Measurements from ENCODE around the gene BCAS4. TPM values are rescaled to one million over a fixed set of nuclear protein-coding genes. Genes with fewer than 3 reads are reported as not detected.

The BCAS4 gene
- total RNA-seq, 3 donors from 2014 or later, result 6.6 to 22.2 (median 10.5) TPM

- no peaks in the 10 kb centered on the region for H3K4me1 ChIP-seq
- no peaks in the 10 kb centered on the region for H3K36me3 ChIP-seq
- DNase-seq (ENCODE audit: low spot score in 2 of 2), result no peak
- no peak overlapping the region for H3K27ac ChIP-seq
- no peak overlapping the region for H3K4me3 ChIP-seq
- no peak for TF ChIP-seq POLR2A (IDR thresholded peaks at IDR 0.05)
- no peak for TF ChIP-seq POLR2AphosphoS5 (IDR thresholded peaks at IDR 0.05)
- TF ChIP-seq CTCF (IDR thresholded peaks at IDR 0.05), result no peak
- intact Hi-C loops (cut with DNase I; ENCODE audit: low total_unique reads), result no loop called here
- no peaks in the 10 kb centered on the region for H3K27me3 ChIP-seq
- H3K9me3 ChIP-seq, result no peaks in the 10 kb centered on the region
Observed at GRCh38 chr20:50801747-50802125, 6.9 kb downstream of the BCAS4 start.

GRCh38 chr20:50802289-50802688 lies 7.4 kb downstream of the BCAS4 start:
- no peak for DNase-seq (ENCODE audit: low spot score in 2 of 2)
- no peak overlapping the region for H3K4me3 ChIP-seq
- TF ChIP-seq POLR2A (IDR thresholded peaks at IDR 0.05), result no peak
- no peak for TF ChIP-seq POLR2AphosphoS5 (IDR thresholded peaks at IDR 0.05)
- TF ChIP-seq CTCF (IDR thresholded peaks at IDR 0.05), result no peak
- intact Hi-C loops (cut with DNase I; ENCODE audit: low total_unique reads), result no loop called here
- H3K9me3 ChIP-seq, result no peaks in the 10 kb centered on the region
- no peaks in the 10 kb centered on the region for H3K4me1 ChIP-seq
- no peaks in the 10 kb centered on the region for H3K36me3 ChIP-seq
- no peak overlapping the region for H3K27ac ChIP-seq
- H3K27me3 ChIP-seq, result no peaks in the 10 kb centered on the region

DNA sequence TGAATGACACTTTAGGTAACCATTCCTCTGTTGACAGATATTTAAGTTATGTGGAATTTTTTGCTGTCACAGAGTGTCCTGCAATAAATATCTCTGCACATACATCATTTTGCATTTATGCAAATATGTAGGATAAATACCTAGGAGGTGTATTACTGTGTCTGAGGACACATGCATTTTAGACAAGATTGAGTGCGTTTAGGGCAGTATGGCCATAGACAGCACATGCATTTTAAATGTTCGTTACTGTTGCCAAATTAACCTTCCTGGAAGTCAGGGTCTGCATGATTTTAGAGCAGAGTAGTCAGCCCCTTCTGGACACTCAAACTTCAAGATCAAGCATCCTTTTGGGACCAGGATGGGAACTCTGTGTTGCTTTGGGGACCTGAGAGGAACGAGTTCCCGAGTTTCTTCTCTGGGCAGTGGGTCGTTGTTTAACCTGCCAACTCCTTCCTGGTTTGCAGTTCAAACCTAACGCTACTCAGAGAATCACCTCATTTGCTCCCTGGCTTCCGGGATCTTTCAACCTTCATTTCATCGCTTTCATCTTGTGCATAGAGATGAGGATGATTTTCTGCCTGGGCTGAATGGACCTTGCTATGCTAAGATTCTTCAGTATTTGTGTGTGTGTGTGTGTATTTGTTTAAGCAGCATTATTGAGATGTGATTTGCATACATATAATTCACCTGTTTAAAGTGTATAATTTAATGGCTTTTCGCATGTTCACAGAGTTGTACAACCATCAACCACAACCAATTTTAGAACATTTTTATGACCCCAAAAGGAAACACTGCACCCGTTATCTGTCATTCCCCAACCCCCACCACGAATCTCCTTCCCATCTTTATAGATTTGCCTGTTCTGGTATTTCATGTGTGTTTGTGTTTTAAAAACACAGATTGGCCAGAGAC lies 9.8 kb downstream of the BCAS4 start:
- H3K9me3 ChIP-seq, result no peaks in the 10 kb centered on the region
- no peak for TF ChIP-seq CTCF (IDR thresholded peaks at IDR 0.05)
- TF ChIP-seq POLR2A (IDR thresholded peaks at IDR 0.05), result no peak
- TF ChIP-seq POLR2AphosphoS5 (IDR thresholded peaks at IDR 0.05), result no peak
- intact Hi-C loops (cut with DNase I; ENCODE audit: low total_unique reads), result no loop called here
- DNase-seq (ENCODE audit: low spot score in 2 of 2), result no peak
- H3K4me3 ChIP-seq, result no peak overlapping the region
- H3K36me3 ChIP-seq, result no peaks in the 10 kb centered on the region
- H3K27ac ChIP-seq, result no peak overlapping the region
- H3K27me3 ChIP-seq, result no peaks in the 10 kb centered on the region
- H3K4me1 ChIP-seq, result no peaks in the 10 kb centered on the region

- intact Hi-C loops (cut with DNase I; ENCODE audit: low total_unique reads), result no loop called here
- H3K27me3 ChIP-seq, result no peaks in the 10 kb centered on the region
- no peak overlapping the region for H3K27ac ChIP-seq
- H3K4me1 ChIP-seq, result no peaks in the 10 kb centered on the region
- no peak for TF ChIP-seq POLR2A (IDR thresholded peaks at IDR 0.05)
- no peak for TF ChIP-seq CTCF (IDR thresholded peaks at IDR 0.05)
- TF ChIP-seq POLR2AphosphoS5 (IDR thresholded peaks at IDR 0.05), result no peak
- DNase-seq (ENCODE audit: low spot score in 2 of 2), result no peak
- H3K36me3 ChIP-seq, result no peaks in the 10 kb centered on the region
- no peak overlapping the region for H3K4me3 ChIP-seq
- no peaks in the 10 kb centered on the region for H3K9me3 ChIP-seq
Observed at GRCh38 chr20:50805349-50805684, 10.5 kb downstream of the BCAS4 start.

- intact Hi-C loops (cut with DNase I; ENCODE audit: low total_unique reads), result no loop called here
- DNase-seq (ENCODE audit: low spot score in 2 of 2), result no peak
- H3K27me3 ChIP-seq, result no peaks in the 10 kb centered on the region
- no peak overlapping the region for H3K4me3 ChIP-seq
- TF ChIP-seq POLR2A (IDR thresholded peaks at IDR 0.05) (no peak), CTCF (IDR thresholded peaks at IDR 0.05) (no peak), POLR2AphosphoS5 (IDR thresholded peaks at IDR 0.05) (no peak)
- H3K27ac ChIP-seq, result no peak overlapping the region
- H3K36me3 ChIP-seq, result no peaks in the 10 kb centered on the region
- no peaks in the 10 kb centered on the region for H3K9me3 ChIP-seq
- no peaks in the 10 kb centered on the region for H3K4me1 ChIP-seq
Observed at GRCh38 chr20:50806126-50806768, 11.4 kb downstream of the BCAS4 start.

Data from breast epithelium (tissue), 4 donors.